Psoas muscle (tissue), 8 donors: Measurements from ENCODE around the gene AIG1. TPM values are rescaled to one million over a fixed set of nuclear protein-coding genes. Genes with fewer than 3 reads are reported as not detected.

ENCODE experiments used
- ATAC-seq, 4 donors: fragments of 200-7000 bp; cut with Tn5 transposase; one replicate each; pipeline ENCODE4 v1.9.1; 2020; ENCODE audit warnings: moderate library complexity in 3 of 4, mild to moderate bottlenecking in 2 of 4
- DNase-seq, 2 donors: peaks; one replicate each; pipeline ENCODE4 v3.0.0-alpha.2; 2020
- H3K27ac ChIP-seq: fragments of 200-600 bp; one replicate; pipeline ENCODE4 v1.8.0; 2022
- H3K27me3 ChIP-seq, 3 donors: fragments of 200-600 bp in 1 of 3; one replicate each; pipeline versions ENCODE4 v1.6.1 to v1.8.0; 2013 to 2022; ENCODE audit warnings: low read length in 2 of 3, mild to moderate bottlenecking in 2 of 3, moderate library complexity in 1 of 3; ENCODE audit not compliant: insufficient read depth in 3 of 3
- H3K36me3 ChIP-seq, 2 donors: fragments of 200-600 bp in 1 of 2; one replicate each; pipeline versions ENCODE4 v1.6.1 to v1.8.0; 2013 to 2022; ENCODE audit warnings: low read depth in 1 of 2, mild to moderate bottlenecking in 1 of 2, moderate library complexity in 1 of 2; ENCODE audit not compliant: insufficient read depth in 1 of 2
- H3K4me1 ChIP-seq: fragments of 200-600 bp; one replicate; pipeline ENCODE4 v1.8.0; 2022
- H3K4me3 ChIP-seq: fragments of 200-600 bp; one replicate; pipeline ENCODE4 v1.8.0; 2022; ENCODE audit warnings: mild to moderate bottlenecking
- H3K9me3 ChIP-seq: fragments of 200-600 bp; one replicate; pipeline ENCODE4 v1.8.0; 2022
- WGBS, 3 donors: extraction: QIAGEN DNeasy Blood & Tissue Kit; methylation state at CpG; one replicate each; pipeline versions ENCODE4 v1.1.6 to v1.1.7; 2013; 5-methylcytosine and 5-hydroxymethylcytosine counted together
- intact Hi-C, 2 donors: fragments of 100-400 bp; cut with DNase I; formaldehyde crosslinking; loops; one replicate each; pipeline versions ENCODE4 v1.11.0 to v1.14.2; 2022
- polyA plus RNA-seq, 3 donors: library from polyadenylated mRNA; stranded (reverse); fragments of 200-250 nt; gene quantifications; one replicate each; pipeline ENCODE4 v1.2.3, GENCODE V29; 2013
- total RNA-seq, 4 donors: library from RNA; stranded (reverse); fragmentation: NEBNext Ultra II Directional in 2 of 4; extraction: Animal tissue kit (Norgen Biotek cat#: 25700) in 2 of 4; gene quantifications; one replicate each; pipeline versions ENCODE4 v1.2.1 to v1.2.4, GENCODE V29; 2021 to 2023
- TF ChIP-seq, protein P1 (sequence below): fragments of 200-600 bp; IDR thresholded peaks from one replicate; pipeline ENCODE4 v1.8.0; 2022; ENCODE audit warnings: antibody characterized with exemption
- donor health status: healthy with polysubstance abuse.
- donor health status: DM: no; HTN: no; CAD: no; lungs with moderate emphysema.
- donor health status: Bipolar disorder and iron deficiency.
- donor health status: healthy.
- donor health status: DM: yes; HTN: yes; CAD: no.
- donor health status: DM: no; HTN: no; CAD: no.
- donor health status: DM: no; HTN: no; CAD: no.
- donor health status: DM: yes; HTN: yes; CAD: no.

The AIG1 gene
- total and polyA plus RNA-seq, 7 donors = 4.0 to 24.6 (median 5.8) TPM

DNA sequence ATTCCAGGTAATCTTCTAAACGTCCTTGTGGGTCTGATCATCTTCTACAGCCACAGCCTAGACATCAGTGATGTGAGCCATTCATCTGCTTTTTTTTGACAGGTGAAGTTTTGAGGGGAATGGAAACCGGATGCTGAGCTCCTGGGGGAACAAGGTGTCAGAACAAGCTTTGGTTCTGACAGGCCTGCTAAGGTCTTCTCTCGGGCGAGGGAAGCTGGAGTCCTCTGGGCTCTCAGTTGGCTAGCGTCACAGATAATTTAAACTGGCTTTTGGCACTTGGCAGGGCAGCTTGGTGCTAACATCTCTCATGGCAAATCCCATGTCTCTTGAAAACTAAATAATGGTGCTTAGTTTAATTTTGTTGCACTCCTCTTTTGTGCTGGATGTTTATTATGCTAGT lies 8.4 kb upstream of the AIG1 start:
- Histone ChIP-seq H3K36me3 (no peaks in the 10 kb centered on the region), H3K27me3 (no peaks in the 10 kb centered on the region), H3K4me3 (no peak overlapping the region), H3K9me3 (no peaks in the 10 kb centered on the region), H3K27ac (no peak overlapping the region), H3K4me1 (no peaks in the 10 kb centered on the region)
- ATAC-seq (no peak), DNase-seq (no peak)
- intact Hi-C loops = loop anchor here in 1 of 2 donors (10.0 kb wide), 1 partner anchor 183 kb away; no protein-coding TSS in a partner anchor
- TF ChIP-seq, protein P1, sequence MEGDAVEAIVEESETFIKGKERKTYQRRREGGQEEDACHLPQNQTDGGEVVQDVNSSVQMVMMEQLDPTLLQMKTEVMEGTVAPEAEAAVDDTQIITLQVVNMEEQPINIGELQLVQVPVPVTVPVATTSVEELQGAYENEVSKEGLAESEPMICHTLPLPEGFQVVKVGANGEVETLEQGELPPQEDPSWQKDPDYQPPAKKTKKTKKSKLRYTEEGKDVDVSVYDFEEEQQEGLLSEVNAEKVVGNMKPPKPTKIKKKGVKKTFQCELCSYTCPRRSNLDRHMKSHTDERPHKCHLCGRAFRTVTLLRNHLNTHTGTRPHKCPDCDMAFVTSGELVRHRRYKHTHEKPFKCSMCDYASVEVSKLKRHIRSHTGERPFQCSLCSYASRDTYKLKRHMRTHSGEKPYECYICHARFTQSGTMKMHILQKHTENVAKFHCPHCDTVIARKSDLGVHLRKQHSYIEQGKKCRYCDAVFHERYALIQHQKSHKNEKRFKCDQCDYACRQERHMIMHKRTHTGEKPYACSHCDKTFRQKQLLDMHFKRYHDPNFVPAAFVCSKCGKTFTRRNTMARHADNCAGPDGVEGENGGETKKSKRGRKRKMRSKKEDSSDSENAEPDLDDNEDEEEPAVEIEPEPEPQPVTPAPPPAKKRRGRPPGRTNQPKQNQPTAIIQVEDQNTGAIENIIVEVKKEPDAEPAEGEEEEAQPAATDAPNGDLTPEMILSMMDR = no peak
- 56 to 76% (median 60%) methylated on average over 5 of the region's 5 CpGs for WGBS, 3 donors

DNA sequence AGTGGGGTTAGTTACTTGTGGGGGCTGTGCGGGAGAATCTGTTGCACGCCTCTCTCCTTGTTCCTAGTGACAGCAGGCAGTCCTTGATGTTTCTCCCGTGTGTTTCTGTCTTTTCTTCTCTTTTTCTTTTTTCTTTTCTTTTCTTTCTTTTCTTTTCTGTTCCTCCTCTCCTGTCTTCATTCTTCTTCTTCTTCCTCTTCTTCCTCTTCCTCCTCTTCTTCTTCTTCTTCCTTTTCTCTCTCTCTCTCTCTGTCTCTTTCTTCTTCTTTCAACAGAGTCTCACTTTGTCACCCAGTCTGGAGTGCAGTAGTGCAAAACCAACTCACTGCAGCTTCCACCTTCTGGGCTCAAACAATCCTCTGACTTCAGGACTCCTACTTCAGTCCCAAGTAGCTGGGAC lies 6.8 kb upstream of the AIG1 start:
- no peaks in the 10 kb centered on the region for H3K27me3 ChIP-seq
- ATAC-seq (no peak), DNase-seq (no peak)
- no peak overlapping the region for H3K4me3 ChIP-seq
- TF ChIP-seq, protein P1 = no peak
- 87 to 93% (median 91%) methylated on average over 3 of the region's 3 CpGs for WGBS, 3 donors
- H3K9me3 ChIP-seq = no peaks in the 10 kb centered on the region
- intact Hi-C loops = loop anchor here in 1 of 2 donors (10.0 kb wide), 1 partner anchor 181 kb away; no protein-coding TSS in a partner anchor
- no peaks in the 10 kb centered on the region for H3K36me3 ChIP-seq
- no peak overlapping the region for H3K27ac ChIP-seq
- H3K4me1 ChIP-seq = peaks cover 1% of the 10 kb centered on the region

- no peaks in the 10 kb centered on the region for H3K36me3 ChIP-seq
- H3K4me1 ChIP-seq = peaks cover 6% of the 10 kb centered on the region
- no peaks in the 10 kb centered on the region for H3K9me3 ChIP-seq
- TF ChIP-seq, protein P1 = no peak
- H3K27me3 ChIP-seq = no peaks in the 10 kb centered on the region
- no peak for DNase-seq
- no peak for ATAC-seq
- no peak overlapping the region for H3K27ac ChIP-seq
- WGBS, 3 donors = 87 to 89% (median 89%) methylated on average over 2 of the region's 2 CpGs
- no peak overlapping the region for H3K4me3 ChIP-seq
- intact Hi-C loops = loop anchor here in 1 of 2 donors (10.0 kb wide), 1 partner anchor 180 kb away; no protein-coding TSS in a partner anchor
These were observed 6.4 kb upstream of the AIG1 start for GRCh38 chr6:143054329-143054728.

- H3K4me1 ChIP-seq = peaks cover 7% of the 10 kb centered on the region
- DNase-seq = no peak
- WGBS, 3 donors = 60 to 73% (median 71%) methylated on average over 2 of the region's 2 CpGs
- H3K9me3 ChIP-seq = no peaks in the 10 kb centered on the region
- no peak for ATAC-seq
- H3K36me3 ChIP-seq = no peaks in the 10 kb centered on the region
- H3K27ac ChIP-seq = no peak overlapping the region
- H3K27me3 ChIP-seq = no peaks in the 10 kb centered on the region
- intact Hi-C loops = loop anchor here (5.0 to 10.0 kb wide), 2 partner anchors 108 to 180 kb away; partner anchors contain the start of gene HIVEP2 (in 1 of the 2)
- TF ChIP-seq, protein P1 = no peak
- H3K4me3 ChIP-seq = no peak overlapping the region
These were observed 5.5 kb upstream of the AIG1 start for GRCh38 chr6:143055213-143055612.

- Histone ChIP-seq H3K9me3 (no peaks in the 10 kb centered on the region), H3K27ac (no peak overlapping the region), H3K4me1 (peaks cover 7% of the 10 kb centered on the region), H3K36me3 (no peaks in the 10 kb centered on the region), H3K27me3 (no peaks in the 10 kb centered on the region), H3K4me3 (no peak overlapping the region)
- 83 to 89% (median 84%) methylated on average over 4 of the region's 4 CpGs for WGBS, 3 donors
- DNase-seq (no peak), ATAC-seq (no peak)
- TF ChIP-seq, protein P1 = no peak
- intact Hi-C loops = loop anchor here (5.0 to 10.0 kb wide), 2 partner anchors 109 to 179 kb away; partner anchors contain the start of gene HIVEP2 (in 1 of the 2)
These were observed 4.8 kb upstream of the AIG1 start for GRCh38 chr6:143055891-143056290.
